NT2/D1 (cell line): ENCODE data around the gene TPK1.

Experiments
- SUZ12 ChIP-seq: IDR thresholded peaks from 2 replicates; pipeline ENCODE4 v1.6.1; 2011; ENCODE audit not compliant: insufficient read length, insufficient read depth; ENCODE audit errors: extremely low read depth
- YY1 ChIP-seq: IDR thresholded peaks from 2 replicates; pipeline ENCODE4 v1.6.1; 2011; ENCODE audit not compliant: insufficient read length, insufficient read depth
- ZNF274 ChIP-seq: IDR thresholded peaks from 2 replicates; pipeline ENCODE4 v1.6.1; 2011; ENCODE audit warnings: mild to moderate bottlenecking, low read depth, low read length

DNA sequence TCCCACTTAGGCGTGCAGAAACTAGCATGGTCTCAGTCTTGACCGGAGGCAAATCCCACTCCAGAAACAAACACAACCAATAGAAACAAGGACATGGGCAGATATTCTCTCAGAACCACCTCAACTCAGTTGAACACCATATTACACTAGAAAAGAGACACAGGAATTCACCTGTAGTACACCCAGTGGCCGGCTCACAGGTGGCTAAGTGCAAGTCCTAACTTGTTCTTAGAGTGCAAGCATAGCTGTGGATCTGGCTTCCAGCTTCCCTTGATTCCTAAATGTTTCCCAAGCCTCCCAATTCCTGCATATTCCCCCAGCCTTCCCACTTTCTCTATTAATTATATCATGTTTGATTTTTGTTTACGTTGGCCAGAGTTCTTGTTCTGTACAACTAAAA is 164.4 kb downstream of the TPK1 start:
- no peak for TF ChIP-seq YY1
- TF ChIP-seq SUZ12, result no peak
- no peak for TF ChIP-seq ZNF274
